ENCODE measurements around the gene PNKP. TPM values are rescaled to one million over a fixed set of nuclear protein-coding genes. Genes with fewer than 3 reads are reported as not detected.
A peak's percentile ranks its signal among the peaks of the same experiment; 100 is the strongest.

The PNKP gene
- total and polyA plus RNA-seq, 10 of the 15 experiments (the other 5 are each of a cell fraction or from before 2014, with no cell fraction given) = 2.9 to 82.3 (median 33.2) TPM

DNA sequence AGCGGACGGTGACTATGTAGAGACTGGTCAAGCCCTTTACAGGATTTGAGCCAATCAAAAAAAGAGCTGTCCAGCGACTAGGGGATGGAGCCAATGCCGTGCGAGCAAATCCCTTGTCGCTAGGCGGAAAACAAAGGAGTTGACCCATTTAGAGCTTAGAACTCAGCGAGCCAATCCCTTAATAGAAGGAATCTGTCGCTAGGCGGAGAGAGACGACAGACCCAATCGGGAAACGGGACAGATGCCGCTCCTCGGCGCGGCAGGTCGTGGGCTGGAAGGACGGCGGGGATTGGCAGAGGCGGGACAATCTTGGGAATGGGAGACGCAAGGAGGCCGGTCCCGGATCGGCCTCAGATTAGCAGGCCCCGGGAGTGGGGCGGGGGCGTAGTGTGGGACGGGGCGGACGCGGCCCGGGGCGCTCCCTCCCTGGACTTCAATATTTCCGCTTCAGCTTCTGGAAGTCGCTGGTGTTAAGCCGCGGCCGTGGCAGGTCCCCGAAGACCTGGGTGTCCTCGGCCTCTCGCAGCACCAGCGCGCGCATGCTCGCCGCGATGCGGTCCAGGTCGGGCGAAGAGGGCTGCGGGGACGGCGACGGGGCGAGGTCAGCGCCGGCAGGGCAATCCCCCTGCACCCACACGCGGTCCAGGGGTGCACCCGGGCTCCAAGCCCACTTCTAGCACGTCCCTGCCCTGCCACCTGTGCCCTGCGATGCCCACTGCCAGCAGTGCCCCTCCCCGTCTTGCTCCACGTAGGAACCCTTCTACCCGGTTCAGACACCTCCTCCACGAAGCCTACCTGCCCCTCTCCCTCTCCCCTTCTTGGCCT, 2.3 kb upstream of the PNKP start (continued):
- TF ChIP-seq NR2F1 (conservative IDR thresholded peaks at IDR 0.05) (peak; percentile 58; the same call in 1 of the 2 replicates), MYC (IDR thresholded peaks at IDR 0.05; ENCODE audit: insufficient read depth, insufficient read length, insufficient replicate concordance, low read length, severe bottlenecking) (peak; percentile 21), CEBPB (IDR thresholded peaks at IDR 0.05; ENCODE audit: borderline replicate concordance in 1 of 2, low read depth in 2 of 2, low read length in 2 of 2) (peak in 1 of 2 experiments; percentile 90; a peak in 1 of 4 replicates), MYB (IDR thresholded peaks at IDR 0.05; ENCODE audit: borderline replicate concordance, low read depth, low read length) (no peak), TCF3 (IDR thresholded peaks at IDR 0.05; ENCODE audit: borderline replicate concordance, insufficient read depth, low read depth, low read length) (no peak), FOXM1 (IDR thresholded peaks at IDR 0.05; ENCODE audit: low read depth, low read length) (no peak), CHD1 (IDR thresholded peaks at IDR 0.05; ENCODE audit: low read depth, low read length) (no peak), MTA2 (IDR thresholded peaks at IDR 0.05; ENCODE audit: low read depth) (no peak), POLR2AphosphoS5 (IDR thresholded peaks at IDR 0.05; ENCODE audit: low read length) (peak; percentile 46), ZNF622 (IDR thresholded peaks at IDR 0.05) (no peak), MTA3 (IDR thresholded peaks at IDR 0.05; ENCODE audit: borderline replicate concordance, low read length) (no peak), MEF2B (IDR thresholded peaks at IDR 0.05; ENCODE audit: partially characterized antibody, poor library complexity, severe bottlenecking) (peak; percentile 10)
- TF ChIP-seq, protein P1, sequence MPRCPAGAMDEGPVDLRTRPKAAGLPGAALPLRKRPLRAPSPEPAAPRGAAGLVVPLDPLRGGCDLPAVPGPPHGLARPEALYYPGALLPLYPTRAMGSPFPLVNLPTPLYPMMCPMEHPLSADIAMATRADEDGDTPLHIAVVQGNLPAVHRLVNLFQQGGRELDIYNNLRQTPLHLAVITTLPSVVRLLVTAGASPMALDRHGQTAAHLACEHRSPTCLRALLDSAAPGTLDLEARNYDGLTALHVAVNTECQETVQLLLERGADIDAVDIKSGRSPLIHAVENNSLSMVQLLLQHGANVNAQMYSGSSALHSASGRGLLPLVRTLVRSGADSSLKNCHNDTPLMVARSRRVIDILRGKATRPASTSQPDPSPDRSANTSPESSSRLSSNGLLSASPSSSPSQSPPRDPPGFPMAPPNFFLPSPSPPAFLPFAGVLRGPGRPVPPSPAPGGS (IDR thresholded peaks at IDR 0.05; ENCODE audit: borderline replicate concordance, insufficient read depth, low read depth, low read length, poor library complexity, severe bottlenecking) = no peak
- TF ChIP-seq, protein P2, sequence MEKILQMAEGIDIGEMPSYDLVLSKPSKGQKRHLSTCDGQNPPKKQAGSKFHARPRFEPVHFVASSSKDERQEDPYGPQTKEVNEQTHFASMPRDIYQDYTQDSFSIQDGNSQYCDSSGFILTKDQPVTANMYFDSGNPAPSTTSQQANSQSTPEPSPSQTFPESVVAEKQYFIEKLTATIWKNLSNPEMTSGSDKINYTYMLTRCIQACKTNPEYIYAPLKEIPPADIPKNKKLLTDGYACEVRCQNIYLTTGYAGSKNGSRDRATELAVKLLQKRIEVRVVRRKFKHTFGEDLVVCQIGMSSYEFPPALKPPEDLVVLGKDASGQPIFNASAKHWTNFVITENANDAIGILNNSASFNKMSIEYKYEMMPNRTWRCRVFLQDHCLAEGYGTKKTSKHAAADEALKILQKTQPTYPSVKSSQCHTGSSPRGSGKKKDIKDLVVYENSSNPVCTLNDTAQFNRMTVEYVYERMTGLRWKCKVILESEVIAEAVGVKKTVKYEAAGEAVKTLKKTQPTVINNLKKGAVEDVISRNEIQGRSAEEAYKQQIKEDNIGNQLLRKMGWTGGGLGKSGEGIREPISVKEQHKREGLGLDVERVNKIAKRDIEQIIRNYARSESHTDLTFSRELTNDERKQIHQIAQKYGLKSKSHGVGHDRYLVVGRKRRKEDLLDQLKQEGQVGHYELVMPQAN (conservative IDR thresholded peaks at IDR 0.05) = 0 out of 2 replicates have a peak, but pooled peaks have one; percentile 37
- TF ChIP-seq, protein P3, sequence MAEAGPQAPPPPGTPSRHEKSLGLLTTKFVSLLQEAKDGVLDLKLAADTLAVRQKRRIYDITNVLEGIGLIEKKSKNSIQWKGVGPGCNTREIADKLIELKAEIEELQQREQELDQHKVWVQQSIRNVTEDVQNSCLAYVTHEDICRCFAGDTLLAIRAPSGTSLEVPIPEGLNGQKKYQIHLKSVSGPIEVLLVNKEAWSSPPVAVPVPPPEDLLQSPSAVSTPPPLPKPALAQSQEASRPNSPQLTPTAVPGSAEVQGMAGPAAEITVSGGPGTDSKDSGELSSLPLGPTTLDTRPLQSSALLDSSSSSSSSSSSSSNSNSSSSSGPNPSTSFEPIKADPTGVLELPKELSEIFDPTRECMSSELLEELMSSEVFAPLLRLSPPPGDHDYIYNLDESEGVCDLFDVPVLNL (IDR thresholded peaks at IDR 0.05; ENCODE audit: low read depth, low read length) = no peak
- TF ChIP-seq, protein P4, sequence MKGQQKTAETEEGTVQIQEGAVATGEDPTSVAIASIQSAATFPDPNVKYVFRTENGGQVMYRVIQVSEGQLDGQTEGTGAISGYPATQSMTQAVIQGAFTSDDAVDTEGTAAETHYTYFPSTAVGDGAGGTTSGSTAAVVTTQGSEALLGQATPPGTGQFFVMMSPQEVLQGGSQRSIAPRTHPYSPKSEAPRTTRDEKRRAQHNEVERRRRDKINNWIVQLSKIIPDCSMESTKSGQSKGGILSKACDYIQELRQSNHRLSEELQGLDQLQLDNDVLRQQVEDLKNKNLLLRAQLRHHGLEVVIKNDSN (IDR thresholded peaks at IDR 0.05; ENCODE audit: borderline replicate concordance, extremely low read length, insufficient read depth, low read depth, low read length) = no peak
- TF ChIP-seq, protein P5, sequence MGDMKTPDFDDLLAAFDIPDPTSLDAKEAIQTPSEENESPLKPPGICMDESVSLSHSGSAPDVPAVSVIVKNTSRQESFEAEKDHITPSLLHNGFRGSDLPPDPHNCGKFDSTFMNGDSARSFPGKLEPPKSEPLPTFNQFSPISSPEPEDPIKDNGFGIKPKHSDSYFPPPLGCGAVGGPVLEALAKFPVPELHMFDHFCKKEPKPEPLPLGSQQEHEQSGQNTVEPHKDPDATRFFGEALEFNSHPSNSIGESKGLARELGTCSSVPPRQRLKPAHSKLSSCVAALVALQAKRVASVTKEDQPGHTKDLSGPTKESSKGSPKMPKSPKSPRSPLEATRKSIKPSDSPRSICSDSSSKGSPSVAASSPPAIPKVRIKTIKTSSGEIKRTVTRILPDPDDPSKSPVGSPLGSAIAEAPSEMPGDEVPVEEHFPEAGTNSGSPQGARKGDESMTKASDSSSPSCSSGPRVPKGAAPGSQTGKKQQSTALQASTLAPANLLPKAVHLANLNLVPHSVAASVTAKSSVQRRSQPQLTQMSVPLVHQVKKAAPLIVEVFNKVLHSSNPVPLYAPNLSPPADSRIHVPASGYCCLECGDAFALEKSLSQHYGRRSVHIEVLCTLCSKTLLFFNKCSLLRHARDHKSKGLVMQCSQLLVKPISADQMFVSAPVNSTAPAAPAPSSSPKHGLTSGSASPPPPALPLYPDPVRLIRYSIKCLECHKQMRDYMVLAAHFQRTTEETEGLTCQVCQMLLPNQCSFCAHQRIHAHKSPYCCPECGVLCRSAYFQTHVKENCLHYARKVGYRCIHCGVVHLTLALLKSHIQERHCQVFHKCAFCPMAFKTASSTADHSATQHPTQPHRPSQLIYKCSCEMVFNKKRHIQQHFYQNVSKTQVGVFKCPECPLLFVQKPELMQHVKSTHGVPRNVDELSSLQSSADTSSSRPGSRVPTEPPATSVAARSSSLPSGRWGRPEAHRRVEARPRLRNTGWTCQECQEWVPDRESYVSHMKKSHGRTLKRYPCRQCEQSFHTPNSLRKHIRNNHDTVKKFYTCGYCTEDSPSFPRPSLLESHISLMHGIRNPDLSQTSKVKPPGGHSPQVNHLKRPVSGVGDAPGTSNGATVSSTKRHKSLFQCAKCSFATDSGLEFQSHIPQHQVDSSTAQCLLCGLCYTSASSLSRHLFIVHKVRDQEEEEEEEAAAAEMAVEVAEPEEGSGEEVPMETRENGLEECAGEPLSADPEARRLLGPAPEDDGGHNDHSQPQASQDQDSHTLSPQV (IDR thresholded peaks at IDR 0.05) = no peak
